HL-60 (cell line): ENCODE data around the gene RPS6KL1.
A peak's percentile ranks its signal among the peaks of the same experiment; 100 is the strongest.

ENCODE experiments used
- DNase-seq, 2 experiments: peaks; one replicate each; pipeline ENCODE4 v3.0.0-alpha.2; 2010 to 2020; ENCODE audit warnings: low read depth in 1 of 2, low spot score in 1 of 2
- H3K27ac ChIP-seq: fragments of 250-450 bp; sonication (Bioruptor Pico); replicated peaks from 2 replicates; pipeline ENCODE4 v1.5.1; 2020; ENCODE audit warnings: mild to moderate bottlenecking, moderate library complexity
- H3K27me3 ChIP-seq: fragments of 250-450 bp; sonication (Bioruptor Pico); 2 replicates; pipeline ENCODE4 v1.5.1; 2021; ENCODE audit warnings: mild to moderate bottlenecking, moderate library complexity; ENCODE audit not compliant: insufficient read depth, poor library complexity, severe bottlenecking
- H3K4me3 ChIP-seq: replicated peaks from 2 replicates; pipeline ENCODE4 v1.5.1; 2011; ENCODE audit warnings: mild to moderate bottlenecking, control low read depth, low read length; ENCODE audit not compliant: insufficient read depth
- CTCF ChIP-seq: IDR thresholded peaks from one replicate; pipeline ENCODE4 v1.5.1; 2011; ENCODE audit warnings: low read length, control low read depth, inconsistent platforms; ENCODE audit not compliant: insufficient read depth
- GABPA ChIP-seq: IDR thresholded peaks from 2 replicates; pipeline ENCODE4 v1.6.1; 2012; ENCODE audit warnings: low read depth
- POLR2AphosphoS5 ChIP-seq: IDR thresholded peaks from 2 replicates; pipeline ENCODE4 v1.6.1; 2012; ENCODE audit warnings: low read depth
- REST ChIP-seq: IDR thresholded peaks from 2 replicates; pipeline ENCODE4 v1.6.1; 2012; ENCODE audit warnings: low read depth; ENCODE audit not compliant: insufficient replicate concordance
- SPI1 ChIP-seq: IDR thresholded peaks from 2 replicates; pipeline ENCODE4 v1.6.1; 2012; ENCODE audit warnings: low read depth, mild to moderate bottlenecking, borderline replicate concordance

RPS6KL1 gene

GRCh38 chr14:74935360-74935680 lies 12.3 kb upstream of the RPS6KL1 start:
- DNase-seq, result no peak
- H3K4me3 ChIP-seq, result no peak overlapping the region
- TF ChIP-seq POLR2AphosphoS5 (no peak), REST (no peak), GABPA (no peak), SPI1 (no peak), CTCF (no peak)
- H3K27ac ChIP-seq, result no peak overlapping the region
- no peaks in the 10 kb centered on the region for H3K27me3 ChIP-seq

GRCh38 chr14:74934476-74935359 lies 11.7 kb upstream of the RPS6KL1 start:
- H3K27ac ChIP-seq, result no peak overlapping the region
- peak in 1 of 2 experiments; percentile 9 for DNase-seq

More at GRCh38 chr14:74934476-74935359, 11.7 kb upstream of the RPS6KL1 start:
- no peaks in the 10 kb centered on the region for H3K27me3 ChIP-seq
- no peak overlapping the region for H3K4me3 ChIP-seq
- TF ChIP-seq GABPA (no peak), REST (no peak), POLR2AphosphoS5 (no peak), CTCF (no peak), SPI1 (no peak)
